Transverse colon (tissue), 4 donors: ENCODE measurements around the gene SEC16A. TPM values are rescaled to one million over a fixed set of nuclear protein-coding genes. Genes with fewer than 3 reads are reported as not detected.
A peak's percentile ranks its signal among the peaks of the same experiment; 100 is the strongest.

Source experiments
- DNase-seq: peaks from one replicate; pipeline ENCODE4 v3.0.0-alpha.2; 2019
- H3K27ac ChIP-seq, 4 donors: fragments of 200-600 bp; sonication (generic); 2 replicates each; pipeline ENCODE4 v1.5.1; 2016 to 2018; ENCODE audit warnings: inconsistent platforms in 4 of 4
- H3K27me3 ChIP-seq: fragments of 200-600 bp; sonication (generic); 2 replicates; pipeline ENCODE4 v1.5.1; 2017; ENCODE audit warnings: inconsistent platforms
- H3K36me3 ChIP-seq, 4 donors: fragments of 200-600 bp; sonication (generic); 2 replicates each; pipeline ENCODE4 v1.5.1; 2017 to 2019; ENCODE audit warnings: inconsistent platforms in 4 of 4
- H3K4me1 ChIP-seq, 4 donors: fragments of 200-600 bp; sonication (generic); 2 replicates each; pipeline ENCODE4 v1.5.1; 2017 to 2020; ENCODE audit warnings: inconsistent platforms in 4 of 4
- H3K4me3 ChIP-seq, 4 donors: fragments of 200-600 bp; sonication (generic); 1 replicate in 1 of 4; 2 replicates in 3 of 4; pipeline versions ENCODE4 v1.5.1 to v1.6.1; 2017 to 2019; ENCODE audit warnings: inconsistent platforms in 4 of 4
- H3K9me3 ChIP-seq, 2 donors: fragments of 200-600 bp; sonication (generic); 2 replicates each; pipeline ENCODE4 v1.5.1; 2017 to 2019; ENCODE audit warnings: inconsistent platforms in 2 of 2
- CTCF ChIP-seq, 5 experiments: fragments of 200-600 bp in 3 of 5; fragments of 450-650 bp in 2 of 5; sonication (generic) in 3 of 5; IDR thresholded peaks; 1 replicate in 2 of 5; 2 replicates in 3 of 5; pipeline ENCODE4 v1.5.1; 2016 to 2017; ENCODE audit warnings: antibody characterized with exemption in 5 of 5, inconsistent platforms in 3 of 5, mild to moderate bottlenecking in 2 of 5, moderate library complexity in 1 of 5
- EP300 ChIP-seq: sonication (generic); formaldehyde crosslinking; IDR thresholded peaks from one replicate; pipeline ENCODE4 v1.6.1; 2017; ENCODE audit warnings: antibody characterized with exemption, low read depth
- POLR2A ChIP-seq: fragments of 450-650 bp; IDR thresholded peaks from one replicate; pipeline ENCODE4 v1.6.1; 2016; ENCODE audit warnings: antibody characterized with exemption, mild to moderate bottlenecking, moderate library complexity
- POLR2AphosphoS5 ChIP-seq, 3 donors: sonication (generic); formaldehyde crosslinking; IDR thresholded peaks; one replicate each; pipeline ENCODE4 v1.6.1; 2016; ENCODE audit warnings: antibody characterized with exemption in 3 of 3
- WGBS, 2 donors: methylation state at CpG; one replicate each; pipeline ENCODE4 v1.1.5; 2018; ENCODE audit warnings: low coverage in 1 of 2; 5-methylcytosine and 5-hydroxymethylcytosine counted together
- in situ Hi-C, 4 donors: fragments of 200-750 bp; cut with MboI; loops; one replicate each; pipeline versions ENCODE4 v1.15.0 to v1.15.1; 2017; ENCODE audit warnings: low sequenced_read_pairs in 3 of 4, low pct_ligation_motif_present in 1 of 4, low pct_unique_long_range_greater_than_20kb in 1 of 4
- intact Hi-C: fragments of 100-400 bp; cut with DNase I; formaldehyde crosslinking; loops from one replicate; pipeline ENCODE4 v1.15.1; 2023; ENCODE audit warnings: low total_unique reads
- total RNA-seq, 4 donors: library from RNA; depleted of rRNA; stranded (reverse); fragments of >200 nt; gene quantifications; one replicate each; pipeline ENCODE4 v1.1.0, GENCODE V29; 2016

SEC16A gene
- total RNA-seq, 4 donors from 2014 or later: 54.1 to 75.9 (median 65.8) TPM

DNA sequence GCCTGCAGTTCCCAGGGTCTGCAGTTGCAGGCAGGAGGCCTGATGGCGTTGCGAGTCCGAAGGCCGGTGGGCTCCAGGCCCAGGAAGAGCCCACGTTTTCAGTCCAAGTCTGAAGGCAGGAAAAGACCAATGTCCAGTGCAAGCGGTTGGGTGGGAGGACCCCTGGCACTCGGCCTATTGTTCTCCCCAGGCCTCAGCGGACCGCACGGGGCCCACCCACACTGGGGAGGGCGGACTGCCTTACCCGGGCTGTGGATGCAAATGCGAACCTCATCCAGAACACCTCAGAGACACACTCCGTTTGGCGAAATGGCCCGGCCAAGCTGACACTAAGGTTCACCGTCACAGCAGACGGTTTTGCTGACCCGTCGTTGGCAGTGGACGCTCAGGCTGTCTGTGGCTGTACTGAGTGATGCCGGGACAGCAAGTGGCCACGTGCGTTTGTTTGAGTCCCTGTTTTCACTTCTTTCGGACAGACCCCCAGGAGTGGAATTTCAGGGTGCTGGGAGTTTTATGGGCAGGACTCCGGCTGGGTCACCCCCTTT is 10.2 kb upstream of the SEC16A start:
- intact Hi-C loops (no loop called here), in situ Hi-C loops (loop anchor here in 3 of 4 donors (5.0 kb wide), 3 partner anchors 124 to 144 kb away; no protein-coding TSS in a partner anchor)
- 84% methylated on average over 25 of the region's 26 CpGs; no CpG with 5 or more reads in 1 of the 2 donors for WGBS, 2 donors
- peaks cover 0 to 3% (median 1%) of the 10 kb centered on the region in 4 donors for H3K4me1 ChIP-seq
- H3K36me3 ChIP-seq: peaks cover 0 to under 1% (median 0%) of the 10 kb centered on the region in 4 donors
- H3K27me3 ChIP-seq: no peaks in the 10 kb centered on the region
- H3K27ac ChIP-seq: no peak overlapping the region
- no peak for DNase-seq
- no peak for TF ChIP-seq POLR2AphosphoS5 (IDR thresholded peaks at IDR 0.05)
- TF ChIP-seq POLR2A: no peak
- TF ChIP-seq EP300: no peak
- no peaks in the 10 kb centered on the region for H3K9me3 ChIP-seq
- no peak overlapping the region for H3K4me3 ChIP-seq

DNA sequence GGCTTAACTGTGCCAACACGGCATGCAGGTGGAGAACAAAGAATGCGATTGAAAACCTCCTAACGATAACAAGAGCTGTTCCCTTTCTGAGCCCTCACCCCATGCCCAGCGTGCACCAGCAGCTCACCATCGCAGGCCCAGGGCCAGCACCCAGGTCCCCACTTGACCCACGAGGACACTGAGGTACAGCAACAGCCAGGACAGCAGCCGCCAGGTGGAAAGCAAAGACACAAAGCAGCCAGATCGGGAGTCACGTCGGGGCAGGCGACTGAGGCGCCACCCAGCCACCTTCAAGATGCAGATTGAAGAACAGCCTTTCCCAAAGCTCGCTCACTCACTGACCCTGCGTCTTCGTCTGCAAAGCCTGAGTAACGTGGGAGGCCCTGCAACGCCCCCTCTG is 6.9 kb upstream of the SEC16A start:
- no peaks in the 10 kb centered on the region for H3K36me3 ChIP-seq
- no peak for DNase-seq
- no peaks in the 10 kb centered on the region for H3K9me3 ChIP-seq
- H3K4me1 ChIP-seq: peaks cover 2 to 6% (median 4%) of the 10 kb centered on the region in 4 donors
- H3K27ac ChIP-seq: no peak overlapping the region
- intact Hi-C loops (loop anchor here (2.0 kb wide), 1 partner anchor 135 kb away; no protein-coding TSS in a partner anchor), in situ Hi-C loops (loop anchor here (5.0 to 10.0 kb wide), 4 partner anchors 128 to 148 kb away; no protein-coding TSS in a partner anchor)
- TF ChIP-seq POLR2A (no peak), CTCF (IDR thresholded peaks at IDR 0.05) (no peak)
- WGBS, 2 donors: 40% methylated on average over 1 to 16 of the region's 17 CpGs
- H3K27me3 ChIP-seq: no peaks in the 10 kb centered on the region
- no peak overlapping the region for H3K4me3 ChIP-seq

DNA sequence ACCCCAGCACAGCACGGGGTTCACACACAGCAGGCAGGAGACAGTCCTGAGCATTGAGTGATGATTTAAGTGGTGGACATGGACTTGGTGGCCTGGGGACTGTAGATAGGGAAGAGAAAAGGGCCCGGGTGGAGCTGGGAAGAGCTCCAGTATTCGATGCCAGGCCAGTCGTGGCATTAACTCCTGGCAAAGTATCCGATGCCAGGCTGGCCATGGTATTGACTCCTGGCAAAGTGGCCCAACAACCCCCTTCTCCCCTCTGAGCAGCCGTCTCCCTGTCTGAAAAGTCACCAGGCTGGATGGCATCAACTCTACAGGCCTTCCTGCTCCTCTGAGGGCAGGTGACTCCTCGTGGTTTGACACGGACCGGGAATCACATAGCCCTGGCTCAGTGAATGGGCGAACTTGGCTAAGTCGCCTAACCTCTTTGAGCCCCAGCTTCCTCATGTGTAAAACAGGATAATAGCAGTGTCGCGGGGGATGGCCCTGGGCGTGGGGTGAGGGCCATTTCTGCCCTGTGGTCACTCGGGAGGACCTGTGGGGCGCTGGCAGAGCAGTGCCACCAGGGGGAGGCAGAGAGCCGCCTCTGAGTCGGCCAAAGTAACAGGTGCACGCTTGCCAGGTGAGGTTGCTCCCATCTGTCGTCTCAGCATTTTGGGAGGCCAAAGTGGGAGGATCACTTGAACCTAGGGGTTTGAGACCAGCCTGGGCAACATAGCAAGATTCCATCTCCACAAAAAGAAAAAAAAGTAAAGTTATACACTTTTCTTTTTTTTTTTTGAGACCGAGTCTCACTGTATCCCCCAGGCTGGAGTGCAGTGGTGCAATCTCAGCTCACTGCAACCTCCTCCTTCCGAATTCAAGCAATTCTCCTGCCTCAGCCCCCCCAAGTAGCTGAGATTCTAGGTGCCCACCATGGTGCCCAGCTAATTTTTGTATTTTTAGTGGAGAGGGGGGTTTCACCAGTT is 5.7 kb upstream of the SEC16A start:
- TF ChIP-seq POLR2A (no peak), CTCF (IDR thresholded peaks at IDR 0.05) (peak; percentile 98 to 99 (median 99))
- Histone ChIP-seq H3K27me3 (no peaks in the 10 kb centered on the region), H3K9me3 (no peaks in the 10 kb centered on the region), H3K4me1 (peaks cover 10 to 16% (median 12%) of the 10 kb centered on the region in 4 donors), H3K4me3 (no peak overlapping the region), H3K36me3 (no peaks in the 10 kb centered on the region), H3K27ac (no peak overlapping the region)
- WGBS, 2 donors: 35% methylated on average over 22 of the region's 22 CpGs; no CpG with 5 or more reads in 1 of the 2 donors
- intact Hi-C loops (loop anchor here (2.0 kb wide), 1 partner anchor 136 kb away; no protein-coding TSS in a partner anchor), in situ Hi-C loops (loop anchor here in 1 of 4 donors (10.0 kb wide), 1 partner anchor 146 kb away; no protein-coding TSS in a partner anchor)
- peak; percentile 84 for DNase-seq

GRCh38 chr9:136487672-136488071 is 4.8 kb upstream of the SEC16A start:
- Histone ChIP-seq H3K9me3 (no peaks in the 10 kb centered on the region), H3K27ac (no peak overlapping the region), H3K4me1 (peaks cover 10 to 16% (median 12%) of the 10 kb centered on the region in 4 donors), H3K36me3 (no peaks in the 10 kb centered on the region), H3K27me3 (no peaks in the 10 kb centered on the region), H3K4me3 (no peak overlapping the region)
- TF ChIP-seq CTCF (IDR thresholded peaks at IDR 0.05) (no peak), POLR2AphosphoS5 (IDR thresholded peaks at IDR 0.05) (no peak), EP300 (no peak), POLR2A (no peak)
- in situ Hi-C loops: loop anchor here in 1 of 4 donors (10.0 kb wide), 1 partner anchor 147 kb away; no protein-coding TSS in a partner anchor
- WGBS, 2 donors: 91 to 96% methylated on average over 4 to 7 of the region's 7 CpGs
- DNase-seq: no peak
- intact Hi-C loops: loop anchor here (2.0 kb wide), 1 partner anchor 137 kb away; no protein-coding TSS in a partner anchor
